IMR-90 (cell line): ENCODE results near the gene ZNF384. TPM values are rescaled to one million over a fixed set of nuclear protein-coding genes. Genes with fewer than 3 reads are reported as not detected.

Source experiments
- ATAC-seq: fragments of 200-7000 bp; cut with Tn5 transposase; 2 replicates; pipeline ENCODE4 v1.9.1; 2020; ENCODE audit warnings: low read depth, mild to moderate bottlenecking, moderate library complexity
- BruUV-seq: library from RNA; stranded (reverse); fragments of 400-500 nt; replicated peaks from 2 replicates; lab custom pipeline; 2021; lab: Mats Ljungman, UMichigan
- CTCF ChIA-PET: fragments of 300-600 bp; formaldehyde crosslinking; extraction: SDS; loops from one replicate; lab custom pipeline; 2021; ENCODE audit warnings: antibody characterized with exemption; lab: Yijun Ruan, JAX
- POLR2A ChIA-PET: fragments of 300-600 bp; sonication (Branson Sonifier 250); formaldehyde crosslinking; loops from one replicate; lab custom pipeline; 2022; ENCODE audit warnings: antibody characterized with exemption; ENCODE audit not compliant: unreplicated experiment; lab: Charles Lee
- DNase-seq: peaks from one replicate; pipeline ENCODE4 v3.0.0; 2013
- H2AFZ ChIP-seq: replicated peaks from 2 replicates; pipeline ENCODE3; 2013; ENCODE audit warnings: low read length, mild to moderate bottlenecking; ENCODE audit not compliant: poor library complexity
- H2AK5ac ChIP-seq: 2 replicates; pipeline ENCODE4 v1.6.1; 2013; ENCODE audit warnings: low read depth, low read length, inconsistent platforms
- H2AK9ac ChIP-seq: replicated peaks from 2 replicates; pipeline ENCODE3; 2013; ENCODE audit warnings: mild to moderate bottlenecking, low read depth, low read length, moderate library complexity; ENCODE audit not compliant: poor library complexity
- H2BK120ac ChIP-seq: 2 replicates; pipeline ENCODE4 v1.6.1; 2013; ENCODE audit warnings: low read depth, low read length, inconsistent platforms
- H2BK15ac ChIP-seq: 3 replicates; pipeline ENCODE4 v1.6.1; 2013; ENCODE audit warnings: low read depth, low read length, inconsistent platforms
- H2BK20ac ChIP-seq: 2 replicates; pipeline ENCODE4 v1.6.1; 2013; ENCODE audit warnings: low read depth, mild to moderate bottlenecking, inconsistent platforms, low read length, moderate library complexity
- H2BK5ac ChIP-seq: 2 replicates; pipeline ENCODE4 v1.6.1; 2013; ENCODE audit warnings: mild to moderate bottlenecking, low read depth, low read length, inconsistent platforms; ENCODE audit not compliant: poor library complexity, severe bottlenecking
- H3K14ac ChIP-seq: replicated peaks from 2 replicates; pipeline ENCODE4 v1.6.1; 2013; ENCODE audit warnings: low read depth, low read length, inconsistent platforms
- H3K18ac ChIP-seq: 2 replicates; pipeline ENCODE4 v1.6.1; 2013; ENCODE audit warnings: low read depth, low read length, control low read depth
- H3K23ac ChIP-seq: 2 replicates; pipeline ENCODE4 v1.6.1; 2013; ENCODE audit warnings: low read depth, low read length, inconsistent platforms
- H3K27ac ChIP-seq: 2 replicates; pipeline ENCODE4 v1.5.1; 2013; ENCODE audit warnings: mild to moderate bottlenecking, control low read depth, low read length; ENCODE audit not compliant: insufficient read depth
- H3K27me3 ChIP-seq: 2 replicates; pipeline ENCODE4 v1.6.1; 2013; ENCODE audit warnings: low read length; ENCODE audit not compliant: control insufficient read depth, insufficient read depth
- H3K36me3 ChIP-seq: 2 replicates; pipeline ENCODE4 v1.6.1; 2013; ENCODE audit warnings: low read length, mixed read lengths; ENCODE audit not compliant: control insufficient read depth, insufficient read depth
- H3K4ac ChIP-seq: 2 replicates; pipeline ENCODE4 v1.6.1; 2013; ENCODE audit warnings: low read depth, low read length, inconsistent platforms
- H3K4me1 ChIP-seq: 2 replicates; pipeline ENCODE4 v1.6.1; 2013; ENCODE audit warnings: low read length, mixed read lengths; ENCODE audit not compliant: control insufficient read depth, insufficient read depth
- H3K4me2 ChIP-seq: 2 replicates; pipeline ENCODE4 v1.6.1; 2013; ENCODE audit warnings: low read depth, mild to moderate bottlenecking, control low read depth, low read length, moderate library complexity
- H3K4me3 ChIP-seq: 2 replicates; pipeline ENCODE4 v1.5.1; 2013; ENCODE audit warnings: low read depth, mild to moderate bottlenecking, control low read depth, low read length, moderate library complexity; ENCODE audit not compliant: insufficient read depth
- H3K56ac ChIP-seq: 2 replicates; pipeline ENCODE4 v1.6.1; 2013; ENCODE audit warnings: low read length, inconsistent platforms; ENCODE audit not compliant: insufficient read depth; ENCODE audit errors: extremely low read depth
- H3K79me1 ChIP-seq, 2 experiments: 2 replicates each; pipeline ENCODE4 v1.6.1; 2013; ENCODE audit warnings: low read length in 2 of 2, inconsistent platforms in 1 of 2, low read depth in 1 of 2
- H3K9ac ChIP-seq: 2 replicates; pipeline ENCODE4 v1.6.1; 2013; ENCODE audit warnings: low read depth, low read length, control low read depth
- H3K9me1 ChIP-seq: 2 replicates; pipeline ENCODE4 v1.6.1; 2013; ENCODE audit warnings: low read length, inconsistent platforms; ENCODE audit not compliant: insufficient read depth
- H3K9me3 ChIP-seq: 2 replicates; pipeline ENCODE4 v1.6.1; 2013; ENCODE audit warnings: low read length; ENCODE audit not compliant: control insufficient read depth, insufficient read depth
- H4K20me1 ChIP-seq: 2 replicates; pipeline ENCODE4 v1.6.1; 2013; ENCODE audit warnings: low read length, inconsistent platforms; ENCODE audit not compliant: insufficient read depth
- H4K5ac ChIP-seq: 2 replicates; pipeline ENCODE4 v1.6.1; 2013; ENCODE audit warnings: mild to moderate bottlenecking, low read depth, low read length, control low read depth
- H4K8ac ChIP-seq, 2 experiments: 2 replicates each; pipeline ENCODE4 v1.6.1; 2013; ENCODE audit warnings: low read depth in 2 of 2, low read length in 2 of 2, control low read depth in 1 of 2, inconsistent platforms in 1 of 2
- H4K91ac ChIP-seq: 2 replicates; pipeline ENCODE4 v1.6.1; 2013; ENCODE audit warnings: low read depth, low read length, inconsistent platforms; ENCODE audit not compliant: insufficient read depth
- BHLHE40 ChIP-seq: fragments of 150-350 bp; IDR thresholded peaks from 2 replicates; pipeline ENCODE4 v1.6.1; 2016; ENCODE audit warnings: mild to moderate bottlenecking, low read depth, low read length
- CHD1 ChIP-seq: IDR thresholded peaks from 2 replicates; pipeline ENCODE4 v1.6.1; 2012; ENCODE audit warnings: low read depth, low read length, improper control_type of control experiment
- SMC3 ChIP-seq: fragments of 150-350 bp; IDR thresholded peaks from 2 replicates; pipeline ENCODE4 v1.6.1; 2016; ENCODE audit warnings: low read depth, mild to moderate bottlenecking, antibody characterized with exemption, low read length, moderate library complexity
- WGBS, 2 experiments: methylation state at CpG; one replicate each; pipeline versions ENCODE4 v1.1.5 to v1.1.7; 2013; ENCODE audit warnings: missing lambda C conversion rate in 2 of 2; ENCODE audit not compliant: insufficient read length in 1 of 2; ENCODE audit errors: extremely low coverage in 2 of 2; 5-methylcytosine and 5-hydroxymethylcytosine counted together
- dilution Hi-C: fragments of 300-500 bp; cut with HindIII; formaldehyde crosslinking; loops from one replicate; pipeline ENCODE4 v1.14.3; 2018; ENCODE audit warnings: low sequenced_read_pairs; ENCODE audit not compliant: unreplicated experiment
- in situ Hi-C: fragments of 300-500 bp; cut with MboI; formaldehyde crosslinking; loops from 3 replicates; pipeline ENCODE4 v1.14.3; 2019; ENCODE audit warnings: low sequenced_read_pairs, inconsistent platforms, mixed read lengths
- intact Hi-C: fragments of 100-400 bp; cut with micrococcal nuclease; formaldehyde crosslinking; loops from 2 replicates; pipeline ENCODE4 v1.10.0; 2022
- polyA plus RNA-seq, 3 experiments: library from polyadenylated mRNA; depleted of rRNA; stranded (reverse); fragments of >200 nt; gene quantifications; 2 replicates each; pipeline ENCODE4 v1.2.3, GENCODE V29; 2012; ENCODE audit warnings: low replicate concordance in 1 of 3
- total RNA-seq: library from RNA; depleted of rRNA; stranded (reverse); fragments of >200 nt; gene quantifications from 2 replicates; pipeline ENCODE4 v1.2.3, GENCODE V29; 2012
- TF ChIP-seq, protein P1 (sequence below): conservative IDR thresholded peaks from 2 replicates; pipeline ENCODE4 v1.5.1; 2012; ENCODE audit warnings: mild to moderate bottlenecking, low read depth, low read length, improper control_type of control experiment

ZNF384 gene
- total and polyA plus RNA-seq, 2 of the 4 experiments (the other 2 are of a cell fraction), result 16.3 to 55.6 TPM

DNA sequence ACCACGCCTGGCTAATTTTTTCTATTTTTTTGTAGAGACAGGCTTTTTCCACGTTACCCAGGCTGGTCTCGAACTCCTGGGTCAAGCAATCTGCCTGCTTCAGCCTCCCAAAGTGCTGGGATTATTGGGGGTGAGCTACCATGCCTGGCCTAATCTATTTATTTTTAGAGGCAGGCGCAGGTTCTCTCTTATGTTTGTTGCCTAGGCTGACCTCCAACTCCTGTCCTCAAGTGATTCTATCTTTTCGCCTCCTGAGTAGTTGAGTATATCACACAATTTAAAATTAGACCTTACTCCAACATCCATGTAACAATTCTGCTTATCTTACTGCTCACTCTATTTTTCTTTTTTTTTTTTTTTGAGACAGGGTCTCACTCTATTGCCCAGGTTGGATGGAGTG, 35.2 kb downstream of the ZNF384 start:
- no peak overlapping the region for H3K18ac ChIP-seq
- H3K9ac ChIP-seq, result no peak overlapping the region
- no peak overlapping the region for H3K14ac ChIP-seq
- no peak overlapping the region for H2AK9ac ChIP-seq
- DNase-seq, result no peak
- no peak overlapping the region for H3K4ac ChIP-seq
- H3K23ac ChIP-seq, result no peak overlapping the region
- TF ChIP-seq SMC3 (no peak), CHD1 (no peak), BHLHE40 (no peak)
- TF ChIP-seq, protein P1, sequence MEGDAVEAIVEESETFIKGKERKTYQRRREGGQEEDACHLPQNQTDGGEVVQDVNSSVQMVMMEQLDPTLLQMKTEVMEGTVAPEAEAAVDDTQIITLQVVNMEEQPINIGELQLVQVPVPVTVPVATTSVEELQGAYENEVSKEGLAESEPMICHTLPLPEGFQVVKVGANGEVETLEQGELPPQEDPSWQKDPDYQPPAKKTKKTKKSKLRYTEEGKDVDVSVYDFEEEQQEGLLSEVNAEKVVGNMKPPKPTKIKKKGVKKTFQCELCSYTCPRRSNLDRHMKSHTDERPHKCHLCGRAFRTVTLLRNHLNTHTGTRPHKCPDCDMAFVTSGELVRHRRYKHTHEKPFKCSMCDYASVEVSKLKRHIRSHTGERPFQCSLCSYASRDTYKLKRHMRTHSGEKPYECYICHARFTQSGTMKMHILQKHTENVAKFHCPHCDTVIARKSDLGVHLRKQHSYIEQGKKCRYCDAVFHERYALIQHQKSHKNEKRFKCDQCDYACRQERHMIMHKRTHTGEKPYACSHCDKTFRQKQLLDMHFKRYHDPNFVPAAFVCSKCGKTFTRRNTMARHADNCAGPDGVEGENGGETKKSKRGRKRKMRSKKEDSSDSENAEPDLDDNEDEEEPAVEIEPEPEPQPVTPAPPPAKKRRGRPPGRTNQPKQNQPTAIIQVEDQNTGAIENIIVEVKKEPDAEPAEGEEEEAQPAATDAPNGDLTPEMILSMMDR, result no peak
- CTCF ChIA-PET, result interaction anchor here (0.6 to 0.7 kb wide), 3 partner anchors 14 to 459 kb away, joined by 3 to 4 read pairs (median 3); no protein-coding TSS in a partner anchor
- H4K8ac ChIP-seq, result no peak overlapping the region
- H2AFZ ChIP-seq, result no peak overlapping the region
- no peaks in the 10 kb centered on the region for H4K20me1 ChIP-seq
- no peaks in the 10 kb centered on the region for H3K9me1 ChIP-seq
- H2BK5ac ChIP-seq, result no peak overlapping the region
- H3K4me2 ChIP-seq, result no peak overlapping the region
- POLR2A ChIA-PET, result no interaction called here
- no peaks in the 10 kb centered on the region for H3K4me1 ChIP-seq
- no TSS peak for BruUV-seq
- intact Hi-C loops, result no loop called here
- no peak overlapping the region for H3K4me3 ChIP-seq
- H4K5ac ChIP-seq, result no peak overlapping the region
- 100% methylated on average over 2 of the region's 5 CpGs; no CpG with 5 or more reads in 1 of the 2 experiments for WGBS, 2 experiments
- H4K91ac ChIP-seq, result no peak overlapping the region
- H2AK5ac ChIP-seq, result no peak overlapping the region
- H3K27me3 ChIP-seq, result no peaks in the 10 kb centered on the region
- in situ Hi-C loops, result no loop called here
- ATAC-seq, result no peak
- peaks cover 8 to 9% of the 10 kb centered on the region in 2 experiments for H3K79me1 ChIP-seq
- H2BK15ac ChIP-seq, result no peak overlapping the region
- H3K27ac ChIP-seq, result no peak overlapping the region
- no peak overlapping the region for H2BK20ac ChIP-seq
- H2BK120ac ChIP-seq, result no peak overlapping the region
- dilution Hi-C loops, result no loop called here
- no peaks in the 10 kb centered on the region for H3K9me3 ChIP-seq
- no peak overlapping the region for H3K56ac ChIP-seq
- H3K36me3 ChIP-seq, result peaks cover 48% of the 10 kb centered on the region
